Putamen (tissue), 1 donor: ENCODE results near the gene ANKRD44.
"Not testable (repeated sequence)": the region's sequence is repeated elsewhere in the genome, so short reads cannot be mapped to it uniquely, and the experiment has no call there.

Source experiments
- DNase-seq: peaks from one replicate; pipeline ENCODE4 v3.0.0-alpha.2; 2016; ENCODE audit warnings: low spot score

ANKRD44 gene

GRCh38 chr2:197030090-197030489 is 280.5 kb downstream of the ANKRD44 start:
- DNase-seq = no peak

- DNase-seq = no peak
These were observed 281.9 kb downstream of the ANKRD44 start for GRCh38 chr2:197028633-197029032.

- DNase-seq = no peak
These were observed 282.4 kb downstream of the ANKRD44 start for GRCh38 chr2:197028230-197028629.

- DNase-seq = no peak
These were observed 286.4 kb downstream of the ANKRD44 start for GRCh38 chr2:197024206-197024605.

GRCh38 chr2:197020921-197021320 is 289.7 kb downstream of the ANKRD44 start:
- DNase-seq = not testable (repeated sequence)

GRCh38 chr2:197013098-197013497 is 297.5 kb downstream of the ANKRD44 start:
- no peak for DNase-seq

GRCh38 chr2:197011801-197012641 is 298.6 kb downstream of the ANKRD44 start:
- DNase-seq = peak; percentile 76

- DNase-seq = no peak
These were observed 299.6 kb downstream of the ANKRD44 start for GRCh38 chr2:197011021-197011417.

- DNase-seq = no peak
These were observed 300.2 kb downstream of the ANKRD44 start for GRCh38 chr2:197010200-197011020.

- not testable (repeated sequence) for DNase-seq
These were observed 301.7 kb downstream of the ANKRD44 start for GRCh38 chr2:197008741-197009341.

- DNase-seq = no peak
These were observed 302.6 kb downstream of the ANKRD44 start for GRCh38 chr2:197007716-197008628.

GRCh38 chr2:197001921-197002320 is 308.7 kb downstream of the ANKRD44 start:
- DNase-seq = no peak

- no peak for DNase-seq
These were observed 314.7 kb downstream of the ANKRD44 start for GRCh38 chr2:196995757-196996314.

GRCh38 chr2:196994764-196995163 is 315.8 kb downstream of the ANKRD44 start:
- DNase-seq = no peak

GRCh38 chr2:196993617-196994016 is 317.0 kb downstream of the ANKRD44 start:
- no peak for DNase-seq

- no peak for DNase-seq
These were observed 318.1 kb downstream of the ANKRD44 start for GRCh38 chr2:196992466-196992865.

- no peak for DNase-seq
These were observed 319.7 kb downstream of the ANKRD44 start for GRCh38 chr2:196990788-196991461.

GRCh38 chr2:196990092-196990491 is 320.5 kb downstream of the ANKRD44 start:
- DNase-seq = no peak

GRCh38 chr2:196989496-196989895 is 321.1 kb downstream of the ANKRD44 start:
- DNase-seq = no peak

- no peak for DNase-seq
These were observed 321.9 kb downstream of the ANKRD44 start for GRCh38 chr2:196988639-196989038.
